SJSA1 (cell line): Measurements from ENCODE around the gene PNMA8C. TPM values are rescaled to one million over a fixed set of nuclear protein-coding genes. Genes with fewer than 3 reads are reported as not detected.

ENCODE experiments used
- total RNA-seq: library from RNA; depleted of rRNA; stranded (reverse); fragments of >200 nt; shearing (Covaris generic); gene quantifications from 2 replicates; pipeline ENCODE4 v1.2.3, GENCODE V29; 2014; rRNA removed

The PNMA8C gene
- total RNA-seq, 1 experiment from 2014 or later: not detected

Other genes starting within 250 kb of the PNMA8C start
- gene IGFL1, start 199.2 kb downstream of the PNMA8C start, total RNA-seq: not detected in 2 replicates
- gene HIF3A, start 131.9 kb downstream of the PNMA8C start, total RNA-seq: not detected in 2 replicates
- gene PPP5C, start 81.8 kb downstream of the PNMA8C start, total RNA-seq: 77.3 and 79.9 TPM in 2 replicates
- gene CCDC8, start 15.4 kb downstream of the PNMA8C start, total RNA-seq: 12.5 and 18.6 TPM in 2 replicates
- 7.6 and 8.1 TPM in 2 replicates for gene PNMA8A, start 42.6 kb upstream of the PNMA8C start, total RNA-seq
- gene PNMA8B, start 66.9 kb upstream of the PNMA8C start, total RNA-seq: not detected in 2 replicates
- gene CALM3, start 172.4 kb upstream of the PNMA8C start, total RNA-seq: 232 and 272 TPM in 2 replicates
- gene PTGIR, start 196.2 kb upstream of the PNMA8C start, total RNA-seq: not detected in 2 replicates
- not detected in 2 replicates for gene GNG8, start 207.3 kb upstream of the PNMA8C start, total RNA-seq
- 2.4 and 4.4 TPM in 2 replicates for gene DACT3, start 232.2 kb upstream of the PNMA8C start, total RNA-seq